GM19035 (cell line): Measurements from ENCODE around the gene MCCD1.
"Not testable (repeated sequence)": the region's sequence is repeated elsewhere in the genome, so short reads cannot be mapped to it uniquely, and the experiment has no call there.

Experiments used
- ATAC-seq: cut with Tn5 transposase; IDR thresholded peaks from one replicate; pipeline ENCODE4 v1.9.1; 2021; ENCODE audit not compliant: unreplicated experiment

The MCCD1 gene

GRCh38 chr6:31528821-31529328, at the start of gene MCCD1:
Gene MCCD1, plus strand, starts transcription at chr6:31528962. Its CDS starts 53 bp downstream, at chr6:31529015.
- ATAC-seq = no peak

GRCh38 chr6:31479151-31479932, 49.4 kb upstream of the MCCD1 start:
- no peak for ATAC-seq

- ATAC-seq = no peak
Measured at GRCh38 chr6:31479933-31480535, 48.7 kb upstream of the MCCD1 start.

GRCh38 chr6:31480574-31480973, 48.2 kb upstream of the MCCD1 start:
- no peak for ATAC-seq

- ATAC-seq = no peak
Measured at GRCh38 chr6:31483392-31483791, 45.4 kb upstream of the MCCD1 start.

- no peak for ATAC-seq
Measured at GRCh38 chr6:31485055-31485454, 43.7 kb upstream of the MCCD1 start.

- not testable (repeated sequence) for ATAC-seq
Measured at GRCh38 chr6:31486065-31486837, 42.5 kb upstream of the MCCD1 start.

- ATAC-seq = not testable (repeated sequence)
Measured at GRCh38 chr6:31487674-31488073, 41.1 kb upstream of the MCCD1 start.

- ATAC-seq = no peak
Measured at GRCh38 chr6:31489086-31489485, 39.7 kb upstream of the MCCD1 start.

GRCh38 chr6:31490115-31490873, 38.5 kb upstream of the MCCD1 start:
- ATAC-seq = no peak

- ATAC-seq = not testable (repeated sequence)
Measured at GRCh38 chr6:31493550-31493874, 35.2 kb upstream of the MCCD1 start.

- ATAC-seq = peak; percentile 42
Measured at GRCh38 chr6:31493875-31494694, 34.7 kb upstream of the MCCD1 start.

- ATAC-seq = no peak
Measured at GRCh38 chr6:31495580-31495979, 33.2 kb upstream of the MCCD1 start.

GRCh38 chr6:31496826-31497225, 31.9 kb upstream of the MCCD1 start:
- not testable (repeated sequence) for ATAC-seq

- peak; percentile 49 for ATAC-seq
Measured at GRCh38 chr6:31497531-31498476, 31.0 kb upstream of the MCCD1 start, which contains the start of gene MICB. Gene MICB, plus strand, starts transcription at chr6:31498145. Its CDS starts 49 bp downstream, at chr6:31498194.

GRCh38 chr6:31498748-31499147, 30.0 kb upstream of the MCCD1 start:
- no peak for ATAC-seq

GRCh38 chr6:31499648-31500047, 29.1 kb upstream of the MCCD1 start:
- not testable (repeated sequence) for ATAC-seq

GRCh38 chr6:31502586-31502985, 26.2 kb upstream of the MCCD1 start:
- no peak for ATAC-seq

GRCh38 chr6:31509036-31509435, 19.7 kb upstream of the MCCD1 start:
- not testable (repeated sequence) for ATAC-seq
